Mesenchymal stem cell (in vitro differentiated cells and primary cell): ENCODE results near the gene TNS4.

Experiments
- DNase-seq: peaks from one replicate; pipeline ENCODE4 v3.0.0-alpha.2; 2013
- H2AFZ ChIP-seq: one replicate; pipeline ENCODE4 v1.6.1; 2013; ENCODE audit warnings: low read depth, mild to moderate bottlenecking, control low read depth, inconsistent platforms, low read length, moderate library complexity
- H2AK5ac ChIP-seq: 2 replicates; pipeline ENCODE4 v1.6.1; 2013; ENCODE audit warnings: low read length, moderate library complexity, mild to moderate bottlenecking, inconsistent platforms; ENCODE audit not compliant: severe bottlenecking
- H2BK120ac ChIP-seq: one replicate; pipeline ENCODE4 v1.6.1; 2013; ENCODE audit warnings: low read depth, mild to moderate bottlenecking, inconsistent platforms, low read length, moderate library complexity
- H2BK12ac ChIP-seq, 2 experiments: one replicate each; pipeline ENCODE4 v1.6.1; 2013; ENCODE audit warnings: inconsistent platforms in 2 of 2, low read length in 2 of 2, mild to moderate bottlenecking in 2 of 2, moderate library complexity in 2 of 2, control low read depth in 1 of 2
- H2BK15ac ChIP-seq: one replicate; pipeline ENCODE4 v1.6.1; 2013; ENCODE audit warnings: mild to moderate bottlenecking, low read depth, inconsistent platforms; ENCODE audit not compliant: poor library complexity, severe bottlenecking
- H2BK5ac ChIP-seq: 2 replicates; pipeline ENCODE4 v1.6.1; 2013; ENCODE audit warnings: low read depth, mild to moderate bottlenecking, low read length, control low read depth, inconsistent platforms; ENCODE audit not compliant: poor library complexity, severe bottlenecking
- H3K14ac ChIP-seq, 2 experiments: one replicate each; pipeline ENCODE4 v1.6.1; 2013; ENCODE audit warnings: inconsistent platforms in 2 of 2, low read length in 2 of 2, control low read depth in 1 of 2, mild to moderate bottlenecking in 1 of 2, moderate library complexity in 1 of 2
- H3K18ac ChIP-seq, 2 experiments: one replicate each; pipeline ENCODE4 v1.6.1; 2013; ENCODE audit warnings: inconsistent platforms in 2 of 2, low read length in 2 of 2, control low read depth in 1 of 2, low read depth in 1 of 2, mild to moderate bottlenecking in 1 of 2
- H3K23ac ChIP-seq, 2 experiments: one replicate each; pipeline ENCODE4 v1.6.1; 2013; ENCODE audit warnings: inconsistent platforms in 2 of 2, low read length in 2 of 2, mild to moderate bottlenecking in 2 of 2, moderate library complexity in 2 of 2, control low read depth in 1 of 2
- H3K27ac ChIP-seq: 2 replicates; pipeline ENCODE4 v1.5.1; 2013; ENCODE audit warnings: mild to moderate bottlenecking, moderate library complexity, low read length, control low read depth, inconsistent platforms; ENCODE audit not compliant: poor library complexity, severe bottlenecking
- H3K27me3 ChIP-seq, 2 experiments: 2 replicates each; pipeline versions ENCODE4 v1.6.1 to v1.7.0; 2013; ENCODE audit warnings: low read length in 2 of 2, mild to moderate bottlenecking in 2 of 2, moderate library complexity in 2 of 2, control low read depth in 1 of 2, inconsistent platforms in 1 of 2; ENCODE audit not compliant: control insufficient read depth in 1 of 2, insufficient read depth in 1 of 2
- H3K36me3 ChIP-seq, 2 experiments: 2 replicates each; pipeline versions ENCODE4 v1.6.1 to v1.7.0; 2013; ENCODE audit warnings: low read length in 2 of 2, control low read depth in 1 of 2, inconsistent platforms in 1 of 2, low read depth in 1 of 2, mild to moderate bottlenecking in 1 of 2; ENCODE audit not compliant: insufficient read depth in 2 of 2, control insufficient read depth in 1 of 2
- H3K4ac ChIP-seq, 2 experiments: one replicate each; pipeline ENCODE4 v1.6.1; 2013; ENCODE audit warnings: inconsistent platforms in 2 of 2, low read length in 2 of 2, mild to moderate bottlenecking in 2 of 2, moderate library complexity in 2 of 2, control low read depth in 1 of 2, low read depth in 1 of 2
- H3K4me1 ChIP-seq: 2 replicates; pipeline ENCODE4 v1.6.1; 2013; ENCODE audit warnings: low read depth, low read length, control low read depth; ENCODE audit not compliant: control insufficient read depth, insufficient read depth
- H3K4me2 ChIP-seq: 2 replicates; pipeline ENCODE4 v1.6.1; 2013; ENCODE audit warnings: low read length, mild to moderate bottlenecking, inconsistent platforms; ENCODE audit not compliant: poor library complexity, severe bottlenecking
- H3K4me3 ChIP-seq, 2 experiments: 2 replicates each; pipeline versions ENCODE4 v1.5.1 to v1.7.0; 2013; ENCODE audit warnings: low read length in 2 of 2, mild to moderate bottlenecking in 2 of 2, control low read depth in 1 of 2, low read depth in 1 of 2; ENCODE audit not compliant: insufficient read depth in 1 of 2
- H3K79me1 ChIP-seq: replicated peaks from 2 replicates; pipeline ENCODE4 v1.6.1; 2013; ENCODE audit warnings: mild to moderate bottlenecking, control low read depth, low read length, inconsistent platforms; ENCODE audit not compliant: poor library complexity, severe bottlenecking
- H3K9ac ChIP-seq: 2 replicates; pipeline ENCODE4 v1.7.0; 2013; ENCODE audit warnings: mild to moderate bottlenecking, low read length, moderate library complexity
- H3K9me3 ChIP-seq: 2 replicates; pipeline ENCODE4 v1.7.0; 2013; ENCODE audit warnings: mild to moderate bottlenecking, low read length; ENCODE audit not compliant: control insufficient read depth
- H4K8ac ChIP-seq: one replicate; pipeline ENCODE4 v1.6.1; 2013; ENCODE audit warnings: inconsistent platforms, mild to moderate bottlenecking, low read length, moderate library complexity
- H4K91ac ChIP-seq: one replicate; pipeline ENCODE4 v1.6.1; 2013; ENCODE audit warnings: mild to moderate bottlenecking, low read length, inconsistent platforms
- WGBS: methylation state at CpG from one replicate; pipeline ENCODE4 v1.1.7; 2013; ENCODE audit warnings: mixed read lengths; 5-methylcytosine and 5-hydroxymethylcytosine counted together

Gene TNS4

DNA sequence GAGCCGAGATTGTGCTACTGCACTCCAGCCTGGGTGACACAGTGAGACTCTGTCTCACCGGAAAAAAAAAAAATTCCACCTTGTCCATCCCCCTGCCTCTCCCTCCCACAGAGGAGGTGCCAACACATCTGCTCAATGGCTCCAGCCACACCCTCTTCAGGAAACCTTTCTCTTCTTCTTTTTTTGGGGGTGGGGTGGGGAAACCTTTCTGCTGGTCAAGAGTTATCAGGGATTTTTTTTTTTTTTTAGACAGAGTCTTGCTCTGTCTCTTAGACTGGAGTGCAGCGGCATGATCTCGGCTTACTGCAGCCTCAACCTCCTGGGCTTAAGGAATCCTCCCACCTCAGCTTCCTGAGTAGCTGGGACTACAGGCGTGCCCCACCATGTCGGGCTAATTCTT is 18.7 kb downstream of the TNS4 start:
- Histone ChIP-seq H4K8ac (no peak overlapping the region), H3K27me3 (no peaks in the 10 kb centered on the region), H3K27ac (no peak overlapping the region), H2BK12ac (no peak overlapping the region), H3K4me1 (peaks cover 24% of the 10 kb centered on the region), H3K9ac (no peak overlapping the region), H3K14ac (no peak overlapping the region), H2BK15ac (no peak overlapping the region), H2BK5ac (no peak overlapping the region), H3K18ac (no peak overlapping the region), H3K4ac (no peak overlapping the region), H3K9me3 (no peaks in the 10 kb centered on the region), H3K79me1 (no peaks in the 10 kb centered on the region), H3K4me2 (no peak overlapping the region), H3K36me3 (no peaks in the 10 kb centered on the region), H3K4me3 (no peak overlapping the region), H2AK5ac (no peak overlapping the region), H2BK120ac (no peak overlapping the region), H4K91ac (no peak overlapping the region), H2AFZ (no peak overlapping the region), H3K23ac (no peak overlapping the region)
- WGBS, result 94% methylated on average over 4 of the region's 6 CpGs
- no peak for DNase-seq

DNA sequence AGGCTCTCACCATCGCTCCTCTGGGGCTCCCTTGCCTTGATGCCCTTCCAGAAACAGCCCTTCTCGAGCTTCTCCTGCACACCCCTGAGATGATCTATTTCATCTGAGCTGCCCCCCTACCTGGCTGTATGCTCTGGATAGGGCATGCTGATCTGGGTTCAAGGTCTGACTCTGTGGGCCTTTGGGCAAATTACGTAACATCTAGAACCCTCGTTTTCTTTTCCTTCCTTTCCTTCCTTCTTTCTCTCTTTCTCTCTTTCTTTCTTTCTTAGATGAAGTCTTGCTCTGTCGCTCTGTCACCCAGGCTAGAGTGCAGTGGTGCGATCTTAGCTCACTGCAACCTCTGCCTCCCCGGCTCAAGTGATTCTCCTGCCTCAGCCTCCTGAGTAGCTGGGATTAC is 20.3 kb downstream of the TNS4 start:
- Histone ChIP-seq H3K27me3 (no peaks in the 10 kb centered on the region), H3K79me1 (no peaks in the 10 kb centered on the region), H2BK5ac (no peak overlapping the region), H3K9ac (no peak overlapping the region), H2AFZ (no peak overlapping the region), H2BK12ac (no peak overlapping the region), H3K4ac (no peak overlapping the region), H3K4me2 (no peak overlapping the region), H2BK120ac (peak overlapping the region; percentile 13), H4K8ac (no peak overlapping the region), H3K18ac (no peak overlapping the region), H3K4me1 (peaks cover 14% of the 10 kb centered on the region), H3K36me3 (no peaks in the 10 kb centered on the region), H2AK5ac (no peak overlapping the region), H3K23ac (no peak overlapping the region), H3K4me3 (no peak overlapping the region), H2BK15ac (no peak overlapping the region), H4K91ac (no peak overlapping the region), H3K9me3 (no peaks in the 10 kb centered on the region), H3K27ac (no peak overlapping the region), H3K14ac (no peak overlapping the region)
- 86% methylated on average over 7 of the region's 7 CpGs for WGBS
- no peak for DNase-seq

DNA sequence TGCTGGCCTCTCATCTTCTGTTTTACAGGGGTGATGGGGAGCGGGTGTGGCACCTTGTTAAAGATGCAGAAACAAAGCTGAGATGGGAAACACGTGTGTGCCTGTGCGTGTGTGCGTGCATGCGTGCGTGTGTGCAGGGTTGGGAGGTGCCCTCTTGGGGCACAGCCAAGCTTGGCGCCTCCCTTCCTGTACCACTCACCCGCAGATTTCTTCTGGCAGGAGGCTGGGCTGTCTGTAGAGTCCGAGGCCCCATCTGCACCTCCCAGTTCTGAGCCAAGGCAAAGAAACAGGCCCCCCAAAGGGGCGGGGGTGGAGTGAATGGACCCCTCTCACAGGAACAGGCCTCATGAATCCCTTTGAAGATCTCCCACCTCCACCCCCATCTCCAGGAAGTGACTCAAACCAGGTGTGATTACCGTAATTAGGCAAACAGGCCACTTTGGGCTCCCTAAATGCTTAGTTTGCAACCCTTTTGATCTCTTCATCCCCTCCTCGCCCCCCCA is 20.9 kb downstream of the TNS4 start:
- Histone ChIP-seq H3K9ac (no peak overlapping the region), H2BK15ac (peak overlapping the region; percentile 41), H4K91ac (peak overlapping the region; percentile 58), H3K79me1 (no peaks in the 10 kb centered on the region), H2BK5ac (no peak overlapping the region), H3K23ac (no peak overlapping the region), H2BK120ac (peak overlapping the region; percentile 61), H3K14ac (no peak overlapping the region), H3K9me3 (no peaks in the 10 kb centered on the region), H3K4me1 (peaks cover 13% of the 10 kb centered on the region), H3K4me3 (no peak overlapping the region), H2BK12ac (no peak overlapping the region), H3K4me2 (no peak overlapping the region), H3K18ac (no peak overlapping the region), H2AFZ (no peak overlapping the region), H3K36me3 (no peaks in the 10 kb centered on the region), H3K4ac (no peak overlapping the region), H2AK5ac (no peak overlapping the region), H4K8ac (peak overlapping the region; percentile 76), H3K27me3 (no peaks in the 10 kb centered on the region), H3K27ac (no peak overlapping the region)
- no peak for DNase-seq
- WGBS, result 49% methylated on average over 12 of the region's 12 CpGs

DNA sequence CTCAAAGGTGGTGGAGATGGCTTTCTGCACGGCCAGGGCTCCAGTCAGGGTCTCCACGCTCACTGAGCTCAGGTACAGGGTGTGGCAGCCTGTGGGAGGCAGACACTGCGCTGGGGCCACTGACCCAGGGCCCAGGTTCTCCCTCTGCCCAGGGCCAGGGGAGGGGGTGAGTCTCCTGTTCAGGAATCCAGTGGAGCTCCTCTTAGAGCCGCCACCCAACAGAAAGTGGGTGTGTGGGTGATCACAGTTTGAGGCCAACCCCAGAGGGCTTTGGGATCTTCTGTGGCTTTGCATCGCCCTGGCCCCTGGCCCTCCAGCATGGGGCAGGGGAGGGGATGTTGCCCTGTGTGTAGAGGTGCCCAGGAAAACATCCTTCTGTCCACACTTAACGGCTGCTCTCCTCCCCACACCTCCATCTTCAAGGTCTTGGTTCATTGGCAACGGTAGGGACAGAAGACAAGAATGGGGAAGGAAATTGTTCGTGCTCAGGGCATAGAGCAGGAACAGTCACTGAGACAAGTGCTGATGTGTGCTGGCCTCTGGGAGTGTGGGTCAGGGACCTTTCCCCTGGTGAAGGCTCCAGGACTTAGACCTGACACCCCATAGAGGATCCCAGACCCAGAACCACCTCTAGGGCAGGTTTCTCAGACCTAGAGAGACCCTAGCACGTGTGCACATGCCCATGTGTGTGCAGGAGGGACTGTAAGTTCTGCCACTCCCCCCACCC is 21.5 kb downstream of the TNS4 start:
- Histone ChIP-seq H3K4me2 (no peak overlapping the region), H3K27ac (no peak overlapping the region), H3K23ac (no peak overlapping the region), H3K4ac (no peak overlapping the region), H3K4me1 (peaks cover 12% of the 10 kb centered on the region), H2AFZ (no peak overlapping the region), H2BK15ac (peak overlapping the region; percentile 17), H3K36me3 (no peaks in the 10 kb centered on the region), H3K4me3 (no peak overlapping the region), H4K8ac (no peak overlapping the region), H3K27me3 (no peaks in the 10 kb centered on the region), H4K91ac (no peak overlapping the region), H3K79me1 (no peaks in the 10 kb centered on the region), H2BK12ac (peak overlapping the region in 1 of 2 experiments; percentile 27), H3K18ac (no peak overlapping the region), H3K14ac (peak overlapping the region in 1 of 2 experiments; percentile 38), H2BK5ac (no peak overlapping the region), H3K9ac (no peak overlapping the region), H2BK120ac (no peak overlapping the region), H3K9me3 (no peaks in the 10 kb centered on the region), H2AK5ac (no peak overlapping the region)
- 86% methylated on average over 6 of the region's 9 CpGs for WGBS
- DNase-seq, result no peak
